ENCODE results near the gene SPRED1.

DNA sequence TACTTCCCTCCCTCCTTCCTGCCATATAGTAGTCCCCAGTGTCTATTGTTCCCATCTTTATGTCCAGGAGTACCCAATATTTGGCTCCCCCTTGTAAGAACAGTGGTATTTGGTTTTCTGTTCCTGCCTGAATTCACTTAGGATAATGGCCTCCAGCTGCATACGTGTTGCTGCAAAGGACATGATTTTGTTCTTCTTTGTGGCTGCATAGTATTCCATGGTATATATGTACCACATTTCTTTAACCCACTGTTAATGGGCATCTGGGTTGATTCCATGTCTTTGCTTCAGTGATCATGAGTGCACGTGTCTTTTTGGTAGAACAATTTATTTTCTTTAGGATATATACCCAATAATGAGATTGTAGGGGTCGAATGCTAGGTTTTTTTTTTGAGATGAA, 19.3 kb downstream of the SPRED1 start:
- TF ChIP-seq, protein P1, sequence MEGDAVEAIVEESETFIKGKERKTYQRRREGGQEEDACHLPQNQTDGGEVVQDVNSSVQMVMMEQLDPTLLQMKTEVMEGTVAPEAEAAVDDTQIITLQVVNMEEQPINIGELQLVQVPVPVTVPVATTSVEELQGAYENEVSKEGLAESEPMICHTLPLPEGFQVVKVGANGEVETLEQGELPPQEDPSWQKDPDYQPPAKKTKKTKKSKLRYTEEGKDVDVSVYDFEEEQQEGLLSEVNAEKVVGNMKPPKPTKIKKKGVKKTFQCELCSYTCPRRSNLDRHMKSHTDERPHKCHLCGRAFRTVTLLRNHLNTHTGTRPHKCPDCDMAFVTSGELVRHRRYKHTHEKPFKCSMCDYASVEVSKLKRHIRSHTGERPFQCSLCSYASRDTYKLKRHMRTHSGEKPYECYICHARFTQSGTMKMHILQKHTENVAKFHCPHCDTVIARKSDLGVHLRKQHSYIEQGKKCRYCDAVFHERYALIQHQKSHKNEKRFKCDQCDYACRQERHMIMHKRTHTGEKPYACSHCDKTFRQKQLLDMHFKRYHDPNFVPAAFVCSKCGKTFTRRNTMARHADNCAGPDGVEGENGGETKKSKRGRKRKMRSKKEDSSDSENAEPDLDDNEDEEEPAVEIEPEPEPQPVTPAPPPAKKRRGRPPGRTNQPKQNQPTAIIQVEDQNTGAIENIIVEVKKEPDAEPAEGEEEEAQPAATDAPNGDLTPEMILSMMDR (IDR thresholded peaks at IDR 0.05): no peak
- TF ChIP-seq POLR2AphosphoS5 (IDR thresholded peaks at IDR 0.05; ENCODE audit: low read depth, low read length): no peak
- TF ChIP-seq, protein P2, sequence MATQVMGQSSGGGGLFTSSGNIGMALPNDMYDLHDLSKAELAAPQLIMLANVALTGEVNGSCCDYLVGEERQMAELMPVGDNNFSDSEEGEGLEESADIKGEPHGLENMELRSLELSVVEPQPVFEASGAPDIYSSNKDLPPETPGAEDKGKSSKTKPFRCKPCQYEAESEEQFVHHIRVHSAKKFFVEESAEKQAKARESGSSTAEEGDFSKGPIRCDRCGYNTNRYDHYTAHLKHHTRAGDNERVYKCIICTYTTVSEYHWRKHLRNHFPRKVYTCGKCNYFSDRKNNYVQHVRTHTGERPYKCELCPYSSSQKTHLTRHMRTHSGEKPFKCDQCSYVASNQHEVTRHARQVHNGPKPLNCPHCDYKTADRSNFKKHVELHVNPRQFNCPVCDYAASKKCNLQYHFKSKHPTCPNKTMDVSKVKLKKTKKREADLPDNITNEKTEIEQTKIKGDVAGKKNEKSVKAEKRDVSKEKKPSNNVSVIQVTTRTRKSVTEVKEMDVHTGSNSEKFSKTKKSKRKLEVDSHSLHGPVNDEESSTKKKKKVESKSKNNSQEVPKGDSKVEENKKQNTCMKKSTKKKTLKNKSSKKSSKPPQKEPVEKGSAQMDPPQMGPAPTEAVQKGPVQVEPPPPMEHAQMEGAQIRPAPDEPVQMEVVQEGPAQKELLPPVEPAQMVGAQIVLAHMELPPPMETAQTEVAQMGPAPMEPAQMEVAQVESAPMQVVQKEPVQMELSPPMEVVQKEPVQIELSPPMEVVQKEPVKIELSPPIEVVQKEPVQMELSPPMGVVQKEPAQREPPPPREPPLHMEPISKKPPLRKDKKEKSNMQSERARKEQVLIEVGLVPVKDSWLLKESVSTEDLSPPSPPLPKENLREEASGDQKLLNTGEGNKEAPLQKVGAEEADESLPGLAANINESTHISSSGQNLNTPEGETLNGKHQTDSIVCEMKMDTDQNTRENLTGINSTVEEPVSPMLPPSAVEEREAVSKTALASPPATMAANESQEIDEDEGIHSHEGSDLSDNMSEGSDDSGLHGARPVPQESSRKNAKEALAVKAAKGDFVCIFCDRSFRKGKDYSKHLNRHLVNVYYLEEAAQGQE (IDR thresholded peaks at IDR 0.05; ENCODE audit: insufficient read depth in 1 of 2, low read depth in 2 of 2, low read length in 1 of 2): no peak

Data from Panc1 (cell line).